NCI-H748 treated with DMSO at 0.1 percent for 48 hours (cell line): ENCODE data around the gene ARHGAP9.

Source experiments
- DNase-seq: peaks from one replicate; lab custom pipeline; 2025; lab: John Stamatoyannopoulos, UW

The ARHGAP9 gene

GRCh38 chr12:57472391-57472790, 7.3 kb downstream of the ARHGAP9 start:
- DNase-seq = no peak

- no peak for DNase-seq
Observed at GRCh38 chr12:57471661-57472060, 8.0 kb downstream of the ARHGAP9 start.

GRCh38 chr12:57470970-57471656, 8.6 kb downstream of the ARHGAP9 start:
- DNase-seq = no peak

GRCh38 chr12:57470286-57470969, 9.2 kb downstream of the ARHGAP9 start:
- no peak for DNase-seq

GRCh38 chr12:57469296-57470164, 10.1 kb downstream of the ARHGAP9 start:
- DNase-seq = no peak

- DNase-seq = no peak
Observed at GRCh38 chr12:57467915-57468314, 11.8 kb downstream of the ARHGAP9 start.

GRCh38 chr12:57467212-57467874, 12.3 kb downstream of the ARHGAP9 start:
- no peak for DNase-seq

GRCh38 chr12:57465747-57466505, 13.7 kb downstream of the ARHGAP9 start:
- DNase-seq = no peak

- no peak for DNase-seq
Observed at GRCh38 chr12:57465030-57465746, 14.5 kb downstream of the ARHGAP9 start.

GRCh38 chr12:57464569-57464968, 15.1 kb downstream of the ARHGAP9 start:
- no peak for DNase-seq

- DNase-seq = no peak
Observed at GRCh38 chr12:57462912-57463253, 16.8 kb downstream of the ARHGAP9 start.

- peak; percentile 91 for DNase-seq
Observed at GRCh38 chr12:57462251-57462911, 17.3 kb downstream of the ARHGAP9 start.

- DNase-seq = no peak
Observed at GRCh38 chr12:57461917-57462250, 17.8 kb downstream of the ARHGAP9 start.

- no peak for DNase-seq
Observed at GRCh38 chr12:57461276-57461916, 18.3 kb downstream of the ARHGAP9 start.

- DNase-seq = no peak
Observed at GRCh38 chr12:57460841-57461275, 18.8 kb downstream of the ARHGAP9 start.

GRCh38 chr12:57460468-57460784, 19.2 kb downstream of the ARHGAP9 start:
- no peak for DNase-seq

- no peak for DNase-seq
Observed at GRCh38 chr12:57459750-57460467, 19.8 kb downstream of the ARHGAP9 start, which contains the start of gene GLI1. Gene GLI1 (plus strand): TSS chr12:57459785. CDS start chr12:57463692, 3,907 bp downstream.

GRCh38 chr12:57459055-57459749, 20.5 kb downstream of the ARHGAP9 start:
- peak; percentile 93 for DNase-seq

GRCh38 chr12:57458665-57459054, 21.0 kb downstream of the ARHGAP9 start:
- no peak for DNase-seq
